ENCODE data around the gene MPHOSPH9. TPM values are rescaled to one million over a fixed set of nuclear protein-coding genes. Genes with fewer than 3 reads are reported as not detected.

Gene MPHOSPH9
- total and polyA plus RNA-seq, 2 of the 13 experiments (the other 11 are each of a cell fraction or from before 2014, with no cell fraction given), result 20.3 to 63.4 TPM

GRCh38 chr12:123115409-123116121, 117.4 kb downstream of the MPHOSPH9 start (continued):
- no peak for TF ChIP-seq MLXIP (CRISPR knock-in tag; IDR thresholded peaks at IDR 0.05; ENCODE audit: borderline replicate concordance)

GRCh38 chr12:123114304-123115083, 118.4 kb downstream of the MPHOSPH9 start:
- POLR2A ChIA-PET, result no interaction called here
- in situ Hi-C loops (cut with HindIII; ENCODE audit: extremely low pct_ligation_motif_present, low pct_unique_long_range_greater_than_20kb) (no loop called here), intact Hi-C loops (cut with micrococcal nuclease; ENCODE audit: unreplicated experiment) (no loop called here)
- peaks cover 20% of the 10 kb centered on the region for H3K4me1 ChIP-seq (ENCODE audit: insufficient read depth, low read length)
- H4K20me1 ChIP-seq (ENCODE audit: insufficient read depth, low read length), result no peaks in the 10 kb centered on the region
- no peak overlapping the region for H3K27ac ChIP-seq (ENCODE audit: extremely low read length, insufficient read depth, low read length)
- no peak overlapping the region for H3K4me3 ChIP-seq (replicated peaks in 1 of 3; ENCODE audit: insufficient read depth in 1 of 3, low read depth in 2 of 3, low read length in 3 of 3)
- BruUV-seq (replicated peaks), result no TSS peak
- H3K79me2 ChIP-seq (ENCODE audit: insufficient read depth, low read length), result peaks cover 5% of the 10 kb centered on the region
- H3K36me3 ChIP-seq (replicated peaks in 1 of 2; ENCODE audit: control insufficient read depth in 1 of 2, insufficient read depth in 2 of 2, low read length in 2 of 2), result peaks cover 0 to 4% of the 10 kb centered on the region in 2 experiments; a peak in 4 of 5 replicates
- DNase-seq (ENCODE audit: low spot score) (no peak), ATAC-seq (no peak), FAIRE-seq (no peak)
- H3K4me2 ChIP-seq (ENCODE audit: low read depth, low read length), result no peak overlapping the region
- no peak overlapping the region for H2AFZ ChIP-seq (ENCODE audit: low read length)
- CTCF ChIA-PET (ENCODE audit: low intra/inter-chr PET ratio, low total read pairs), result no interaction called here
- 94% methylated on average over 10 of the region's 13 CpGs for WGBS (ENCODE audit: low lambda C conversion rate)
- H3K27me3 ChIP-seq (ENCODE audit: control insufficient read depth in 1 of 2, insufficient read depth in 2 of 2, low read length in 2 of 2), result no peaks in the 10 kb centered on the region
- no peak overlapping the region for H3K9ac ChIP-seq (ENCODE audit: insufficient read depth, low read depth, low read length)
- H3K9me3 ChIP-seq (ENCODE audit: low read length), result no peaks in the 10 kb centered on the region
- TF ChIP-seq ZNF687 (CRISPR knock-in tag; IDR thresholded peaks at IDR 0.05) (no peak), ZFX (CRISPR knock-in tag; IDR thresholded peaks at IDR 0.05; ENCODE audit: low read depth) (no peak), ZNF501 (CRISPR knock-in tag; IDR thresholded peaks at IDR 0.05) (no peak), MLXIP (CRISPR knock-in tag; IDR thresholded peaks at IDR 0.05; ENCODE audit: borderline replicate concordance) (no peak), KAT8 (CRISPR knock-in tag; IDR thresholded peaks at IDR 0.05) (no peak), GABPA (IDR thresholded peaks at IDR 0.05; ENCODE audit: low read depth, low read length) (no peak), GABPA (CRISPR knock-in tag; IDR thresholded peaks at IDR 0.05; ENCODE audit: low read depth) (no peak), IRF9 (CRISPR knock-in tag; IDR thresholded peaks at IDR 0.05; ENCODE audit: borderline replicate concordance) (no peak), DNMT1 (CRISPR knock-in tag; IDR thresholded peaks at IDR 0.05) (no peak)
